GM12891 (cell line): ENCODE measurements around the gene ZNF292.

Experiments used
- PAX5 ChIP-seq: IDR thresholded peaks from 2 replicates; pipeline ENCODE4 v1.6.1; 2011; ENCODE audit warnings: low read length, moderate library complexity, mild to moderate bottlenecking; ENCODE audit not compliant: insufficient read depth, severe bottlenecking
- POLR2A ChIP-seq: IDR thresholded peaks from 2 replicates; pipeline ENCODE4 v1.6.1; 2011; ENCODE audit warnings: low read depth, low read length, control low read depth
- POLR2AphosphoS5 ChIP-seq: IDR thresholded peaks from 2 replicates; pipeline ENCODE4 v1.6.1; 2011; ENCODE audit warnings: low read depth, low read length, control low read depth
- POU2F2 ChIP-seq: IDR thresholded peaks from 2 replicates; pipeline ENCODE4 v1.6.1; 2011; ENCODE audit warnings: low read depth, mild to moderate bottlenecking, control low read depth, low read length, moderate library complexity
- SPI1 ChIP-seq: IDR thresholded peaks from 2 replicates; pipeline ENCODE4 v1.6.1; 2011; ENCODE audit warnings: low read depth, low read length, control low read depth
- TAF1 ChIP-seq: IDR thresholded peaks from 2 replicates; pipeline ENCODE4 v1.6.1; 2011; ENCODE audit warnings: low read depth, low read length, control low read depth

GRCh38 chr6:87230801-87231200 is 75.4 kb downstream of the ZNF292 start:
- TF ChIP-seq POLR2AphosphoS5 (no peak), TAF1 (no peak), POLR2A (no peak), PAX5 (no peak), POU2F2 (no peak), SPI1 (no peak)
